H9 (cell line): ENCODE data around the gene CACNB3. TPM values are rescaled to one million over a fixed set of nuclear protein-coding genes. Genes with fewer than 3 reads are reported as not detected.

Source experiments
- DNase-seq: peaks from one replicate; pipeline ENCODE4 v3.0.0-alpha.2; 2017
- H2AFZ ChIP-seq: one replicate; pipeline ENCODE4 v1.6.1; 2013; ENCODE audit warnings: mild to moderate bottlenecking, low read length, control low read depth, moderate library complexity
- H2AK5ac ChIP-seq: 2 replicates; pipeline ENCODE4 v1.6.1; 2013; ENCODE audit warnings: low read length, control low read depth, mixed read lengths; ENCODE audit not compliant: insufficient read length
- H2BK120ac ChIP-seq: one replicate; pipeline ENCODE4 v1.6.1; 2013; ENCODE audit warnings: low read depth, mild to moderate bottlenecking, low read length, control low read depth, inconsistent platforms; ENCODE audit not compliant: poor library complexity, severe bottlenecking
- H2BK12ac ChIP-seq: 2 replicates; pipeline ENCODE4 v1.6.1; 2013; ENCODE audit warnings: low read length, control low read depth, mixed read lengths, low read depth; ENCODE audit not compliant: insufficient read length
- H2BK15ac ChIP-seq: 2 replicates; pipeline ENCODE4 v1.6.1; 2013; ENCODE audit warnings: low read depth, low read length, control low read depth
- H2BK20ac ChIP-seq: one replicate; pipeline ENCODE4 v1.6.1; 2013; ENCODE audit warnings: low read depth, mild to moderate bottlenecking, low read length, control low read depth, inconsistent platforms; ENCODE audit not compliant: poor library complexity, severe bottlenecking
- H2BK5ac ChIP-seq: 2 replicates; pipeline ENCODE4 v1.6.1; 2013; ENCODE audit warnings: low read length, control low read depth, mixed read lengths; ENCODE audit not compliant: insufficient read length
- H3K14ac ChIP-seq: 2 replicates; pipeline ENCODE4 v1.6.1; 2013; ENCODE audit warnings: low read length, control low read depth; ENCODE audit not compliant: insufficient read depth
- H3K18ac ChIP-seq: 2 replicates; pipeline ENCODE4 v1.6.1; 2013; ENCODE audit warnings: low read depth, mild to moderate bottlenecking, mixed read lengths, low read length, control low read depth; ENCODE audit not compliant: insufficient read length
- H3K23ac ChIP-seq: 2 replicates; pipeline ENCODE4 v1.6.1; 2013; ENCODE audit warnings: low read length, control low read depth, mixed read lengths, low read depth; ENCODE audit not compliant: insufficient read length
- H3K23me2 ChIP-seq: 2 replicates; pipeline ENCODE4 v1.6.1; 2013; ENCODE audit warnings: low read depth, mild to moderate bottlenecking, mixed read lengths, low read length, control low read depth; ENCODE audit not compliant: insufficient read length, poor library complexity, severe bottlenecking
- H3K27ac ChIP-seq: 2 replicates; pipeline ENCODE4 v1.5.1; 2013; ENCODE audit warnings: low read length, control low read depth, mixed read lengths, low read depth; ENCODE audit not compliant: insufficient read length
- H3K27me3 ChIP-seq: 2 replicates; pipeline ENCODE4 v1.6.1; 2013; ENCODE audit warnings: low read length, control low read depth, inconsistent platforms; ENCODE audit not compliant: insufficient read depth
- H3K4ac ChIP-seq: 2 replicates; pipeline ENCODE4 v1.6.1; 2013; ENCODE audit warnings: low read depth, mild to moderate bottlenecking, control low read depth, inconsistent platforms, low read length, moderate library complexity
- H3K4me1 ChIP-seq: 2 replicates; pipeline ENCODE4 v1.6.1; 2013; ENCODE audit warnings: low read length, control low read depth, inconsistent platforms; ENCODE audit not compliant: insufficient read depth
- H3K4me2 ChIP-seq: 2 replicates; pipeline ENCODE4 v1.6.1; 2013; ENCODE audit warnings: low read length, control low read depth, mixed read lengths; ENCODE audit not compliant: insufficient read length, insufficient read depth
- H3K56ac ChIP-seq: 2 replicates; pipeline ENCODE4 v1.6.1; 2013; ENCODE audit warnings: low read depth, mild to moderate bottlenecking, mixed read lengths, low read length, control low read depth; ENCODE audit not compliant: insufficient read length
- H3K79me1 ChIP-seq: 2 replicates; pipeline ENCODE4 v1.6.1; 2013; ENCODE audit warnings: low read depth, mild to moderate bottlenecking, moderate library complexity, low read length, control low read depth, inconsistent platforms; ENCODE audit not compliant: insufficient read depth, poor library complexity, severe bottlenecking
- H3K79me2 ChIP-seq: 2 replicates; pipeline ENCODE4 v1.6.1; 2013; ENCODE audit warnings: low read length, control low read depth, inconsistent platforms; ENCODE audit not compliant: insufficient read depth
- H3K9ac ChIP-seq: 2 replicates; pipeline ENCODE4 v1.6.1; 2013; ENCODE audit warnings: low read length, control low read depth, mixed read lengths; ENCODE audit not compliant: insufficient read length; ENCODE audit errors: extremely low read depth
- H3K9me3 ChIP-seq: one replicate; pipeline ENCODE4 v1.6.1; 2013; ENCODE audit warnings: low read depth, low read length, inconsistent platforms; ENCODE audit not compliant: control insufficient read depth
- H3T11ph ChIP-seq: one replicate; pipeline ENCODE4 v1.6.1; 2013; ENCODE audit warnings: mild to moderate bottlenecking, low read length, control low read depth, inconsistent platforms
- H4K20me1 ChIP-seq: one replicate; pipeline ENCODE4 v1.6.1; 2013; ENCODE audit not compliant: control insufficient read depth, insufficient read length, insufficient read depth
- H4K5ac ChIP-seq: 2 replicates; pipeline ENCODE4 v1.6.1; 2013; ENCODE audit warnings: low read depth, mild to moderate bottlenecking, mixed read lengths, low read length, control low read depth; ENCODE audit not compliant: insufficient read length
- H4K8ac ChIP-seq: replicated peaks from 2 replicates; pipeline ENCODE4 v1.6.1; 2013; ENCODE audit warnings: low read length, control low read depth, mixed read lengths, low read depth; ENCODE audit not compliant: insufficient read length
- H4K91ac ChIP-seq: 2 replicates; pipeline ENCODE4 v1.6.1; 2013; ENCODE audit warnings: low read depth, mild to moderate bottlenecking, moderate library complexity, mixed read lengths, low read length, control low read depth; ENCODE audit not compliant: insufficient read length
- H3K27ac Mint-ChIP-seq, 3 experiments: 2 replicates in 2 of 3; 3 replicates in 1 of 3; pipeline ENCODE4 v1.8.0; 2020 to 2021; ENCODE audit warnings: mixed read lengths in 3 of 3, mild to moderate bottlenecking in 1 of 3, moderate library complexity in 1 of 3
- H3K27me3 Mint-ChIP-seq: 2 replicates; pipeline ENCODE4 v1.8.0; 2021; ENCODE audit warnings: low read depth, mild to moderate bottlenecking, moderate library complexity, mixed read lengths
- H3K36me3 Mint-ChIP-seq, 3 experiments: 2 replicates in 2 of 3; 3 replicates in 1 of 3; pipeline ENCODE4 v1.8.0; 2020 to 2021; ENCODE audit warnings: low read depth in 3 of 3, mixed read lengths in 3 of 3; ENCODE audit not compliant: insufficient read depth in 1 of 3
- H3K4me1 Mint-ChIP-seq, 2 experiments: 2 replicates each; pipeline ENCODE4 v1.8.0; 2020; ENCODE audit warnings: mixed read lengths in 2 of 2
- H3K4me3 Mint-ChIP-seq, 2 experiments: 2 replicates in 1 of 2; 3 replicates in 1 of 2; pipeline ENCODE4 v1.8.0; 2020 to 2021; ENCODE audit warnings: mild to moderate bottlenecking in 2 of 2, mixed read lengths in 2 of 2, moderate library complexity in 1 of 2
- H3K9me3 Mint-ChIP-seq, 2 experiments: 2 replicates in 1 of 2; 3 replicates in 1 of 2; pipeline ENCODE4 v1.8.0; 2020; ENCODE audit warnings: mild to moderate bottlenecking in 2 of 2, mixed read lengths in 2 of 2, moderate library complexity in 1 of 2
- WGBS: extraction: QIAGEN DNeasy Blood & Tissue Kit; methylation state at CpG from one replicate; pipeline ENCODE4 v1.1.7; 2013; ENCODE audit warnings: missing lambda C conversion rate, low lambda C conversion rate, mixed read lengths; ENCODE audit not compliant: insufficient read length; ENCODE audit errors: extremely low coverage; 5-methylcytosine and 5-hydroxymethylcytosine counted together
- total RNA-seq: library from RNA; stranded (reverse); gene quantifications from 2 replicates; pipeline ENCODE4 v1.2.1, GENCODE V29; 2021
- TF ChIP-seq, protein P1 (sequence below): fragments of 200-600 bp; sonication (generic); conservative IDR thresholded peaks from 3 replicates; pipeline ENCODE4 v1.8.0; 2021; ENCODE audit warnings: antibody characterized with exemption, mild to moderate bottlenecking

Gene CACNB3
- total RNA-seq, 1 experiment from 2014 or later, result 35.1 TPM

DNA sequence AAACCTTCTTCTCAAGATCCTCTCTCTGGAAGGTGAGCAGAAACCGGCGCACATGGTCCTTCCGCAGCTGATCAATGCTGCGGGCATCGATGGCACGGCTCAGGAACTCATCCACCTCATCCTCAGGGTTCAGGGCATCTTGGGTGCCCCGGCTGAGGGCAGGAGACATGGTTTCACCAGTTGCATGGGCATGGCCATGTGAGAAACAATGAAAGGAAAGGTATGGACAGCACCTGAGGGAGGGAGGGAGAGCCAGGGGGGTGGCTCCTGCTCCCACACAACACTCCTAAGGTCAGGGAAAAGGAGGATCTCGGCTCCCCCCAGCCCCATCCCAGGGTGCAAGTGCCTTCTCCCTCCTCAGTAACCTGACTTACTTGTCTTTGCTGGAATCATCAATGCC is 43.0 kb upstream of the CACNB3 start:
- Histone ChIP-seq H3K79me1 (no peaks in the 10 kb centered on the region), H3K4me1 (peaks cover 4% of the 10 kb centered on the region; the same call in 1 of the 2 replicates), H3K23ac (no peak overlapping the region), H3K27me3 (no peaks in the 10 kb centered on the region), H2BK120ac (no peak overlapping the region), H3K9me3 (no peaks in the 10 kb centered on the region), H3K9ac (no peak overlapping the region), H3K27ac (no peak overlapping the region), H3K4me2 (no peak overlapping the region), H2BK5ac (no peak overlapping the region), H2AK5ac (no peak overlapping the region), H2AFZ (no peak overlapping the region), H3K18ac (no peak overlapping the region), H3K14ac (no peak overlapping the region), H4K20me1 (no peaks in the 10 kb centered on the region), H3K23me2 (no peaks in the 10 kb centered on the region), H3K79me2 (no peaks in the 10 kb centered on the region), H3K56ac (no peak overlapping the region), H4K8ac (no peak overlapping the region), H2BK12ac (no peak overlapping the region), H4K91ac (no peak overlapping the region), H2BK20ac (no peak overlapping the region), H3K4ac (no peak overlapping the region), H2BK15ac (no peak overlapping the region), H3T11ph (no peak overlapping the region), H4K5ac (no peak overlapping the region)
- Mint-ChIP-seq H3K4me1 (peaks cover 25 to 30% of the 10 kb centered on the region in 2 experiments), H3K27ac (peak overlapping the region in 2 of 3 experiments; percentile 49 to 53; a peak in 3 of 7 replicates), H3K4me3 (no peak overlapping the region), H3K9me3 (no peaks in the 10 kb centered on the region), H3K27me3 (no peaks in the 10 kb centered on the region; the same call in 1 of the 2 replicates), H3K36me3 (peaks cover 22 to 69% (median 60%) of the 10 kb centered on the region in 3 experiments; a peak in 6 of 7 replicates)
- no peak for DNase-seq
- no CpG with 5 or more reads among the region's 8 CpGs for WGBS
- TF ChIP-seq, protein P1, sequence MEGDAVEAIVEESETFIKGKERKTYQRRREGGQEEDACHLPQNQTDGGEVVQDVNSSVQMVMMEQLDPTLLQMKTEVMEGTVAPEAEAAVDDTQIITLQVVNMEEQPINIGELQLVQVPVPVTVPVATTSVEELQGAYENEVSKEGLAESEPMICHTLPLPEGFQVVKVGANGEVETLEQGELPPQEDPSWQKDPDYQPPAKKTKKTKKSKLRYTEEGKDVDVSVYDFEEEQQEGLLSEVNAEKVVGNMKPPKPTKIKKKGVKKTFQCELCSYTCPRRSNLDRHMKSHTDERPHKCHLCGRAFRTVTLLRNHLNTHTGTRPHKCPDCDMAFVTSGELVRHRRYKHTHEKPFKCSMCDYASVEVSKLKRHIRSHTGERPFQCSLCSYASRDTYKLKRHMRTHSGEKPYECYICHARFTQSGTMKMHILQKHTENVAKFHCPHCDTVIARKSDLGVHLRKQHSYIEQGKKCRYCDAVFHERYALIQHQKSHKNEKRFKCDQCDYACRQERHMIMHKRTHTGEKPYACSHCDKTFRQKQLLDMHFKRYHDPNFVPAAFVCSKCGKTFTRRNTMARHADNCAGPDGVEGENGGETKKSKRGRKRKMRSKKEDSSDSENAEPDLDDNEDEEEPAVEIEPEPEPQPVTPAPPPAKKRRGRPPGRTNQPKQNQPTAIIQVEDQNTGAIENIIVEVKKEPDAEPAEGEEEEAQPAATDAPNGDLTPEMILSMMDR, result no peak
